ENCODE results near the gene ATP13A3.

The ATP13A3 gene

DNA sequence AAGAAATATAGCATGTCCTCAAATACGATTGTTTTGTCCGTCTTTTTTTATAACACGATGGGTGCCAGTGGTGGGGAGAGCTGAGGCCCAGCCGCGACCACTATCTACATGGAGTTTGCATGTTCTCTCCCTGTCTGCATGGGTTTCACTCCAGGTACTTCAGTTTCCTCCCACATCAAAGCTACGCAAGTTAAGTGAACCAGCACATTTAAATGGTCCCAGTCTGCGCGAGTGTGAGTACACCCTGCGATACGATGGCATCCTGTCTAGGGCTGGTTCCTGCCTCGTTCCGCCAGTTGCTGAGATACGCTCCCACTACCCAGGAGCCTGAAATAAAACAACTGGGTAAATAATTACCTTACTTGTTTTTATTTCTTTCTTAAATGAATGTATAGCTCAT, 40.6 kb downstream of the ATP13A3 start:
- no peak for DNase-seq

GRCh38 chr3:194443901-194444300, 42.9 kb downstream of the ATP13A3 start:
- DNase-seq: no peak

GRCh38 chr3:194440756-194441155, 46.0 kb downstream of the ATP13A3 start:
- DNase-seq: no peak

DNA sequence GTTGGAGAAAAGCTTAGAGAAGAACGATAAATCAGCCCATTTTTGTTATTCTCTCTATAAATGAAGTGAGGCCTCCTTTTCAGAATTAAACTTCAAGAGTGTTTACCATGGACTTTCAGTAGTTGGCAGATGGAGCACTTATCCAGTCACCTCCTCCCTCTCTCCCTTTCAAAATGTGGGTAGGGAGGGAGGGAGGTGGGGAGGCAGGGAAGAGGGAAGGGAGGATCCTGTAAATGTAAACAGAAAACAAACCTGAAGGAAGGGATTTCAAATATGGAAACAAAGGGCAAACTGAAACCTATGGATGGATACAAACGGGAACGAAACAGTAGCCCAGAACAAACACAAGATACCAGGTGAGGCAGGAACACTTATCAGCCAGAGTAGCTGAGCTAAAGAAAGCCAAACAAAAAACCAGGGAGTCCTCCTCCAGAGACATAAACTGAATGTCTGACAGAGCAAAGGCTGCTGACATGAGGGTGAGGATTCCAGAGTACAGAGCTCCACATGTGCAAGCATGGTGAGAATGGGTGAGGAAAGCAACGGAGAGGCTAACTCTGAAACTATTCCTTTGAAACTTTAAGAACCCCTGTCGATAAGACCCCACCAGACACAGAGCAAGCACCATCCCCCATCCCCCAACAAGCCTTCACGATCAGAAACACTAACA, 46.8 kb downstream of the ATP13A3 start:
- DNase-seq: no peak

DNA sequence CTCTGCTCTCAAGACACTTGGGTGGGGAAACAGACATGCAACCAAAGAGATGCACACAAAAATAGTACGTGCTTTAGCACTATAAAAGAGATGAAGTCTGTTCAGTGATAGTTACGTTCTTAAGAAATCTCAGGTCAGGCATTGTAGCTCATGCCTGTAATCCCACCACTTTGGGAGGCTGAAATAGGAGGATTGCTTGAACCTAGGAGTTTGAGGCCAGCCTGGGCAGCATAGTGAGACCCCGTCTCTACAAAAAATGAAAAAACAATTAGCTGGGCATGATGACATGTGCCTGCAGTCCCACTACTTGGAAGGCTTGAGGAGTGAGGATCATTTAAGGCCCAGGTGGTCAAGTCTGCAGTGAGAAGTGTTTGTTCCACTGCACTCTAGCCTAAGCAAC, 52.3 kb downstream of the ATP13A3 start:
- DNase-seq: no peak

GRCh38 chr3:194431554-194431953, 55.2 kb downstream of the ATP13A3 start:
- DNase-seq: no peak

- no peak for DNase-seq
Measured at GRCh38 chr3:194425399-194425798, 61.4 kb downstream of the ATP13A3 start.

GRCh38 chr3:194424953-194425352, 61.8 kb downstream of the ATP13A3 start:
- DNase-seq: no peak

- DNase-seq: no peak
Measured at GRCh38 chr3:194424373-194424772, 62.4 kb downstream of the ATP13A3 start.

DNA sequence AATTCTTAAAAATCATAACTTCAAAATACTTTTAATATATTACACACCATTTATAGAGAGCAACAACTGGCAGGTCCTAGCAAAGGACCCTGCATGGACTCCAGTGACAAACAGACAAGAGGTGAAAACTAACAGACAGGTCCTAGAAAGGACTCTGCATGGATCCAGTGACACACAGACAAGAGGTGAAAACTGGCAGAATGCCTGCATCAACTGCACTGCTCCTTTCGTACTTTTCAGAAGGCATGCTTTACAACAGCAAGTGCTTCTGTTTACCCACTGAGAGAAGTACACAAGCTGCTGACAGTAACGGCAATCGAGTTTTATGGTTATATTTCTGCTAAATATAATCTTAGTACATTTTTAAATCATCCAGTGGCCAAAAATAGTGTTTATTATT, 63.5 kb downstream of the ATP13A3 start:
- DNase-seq: no peak

DNA sequence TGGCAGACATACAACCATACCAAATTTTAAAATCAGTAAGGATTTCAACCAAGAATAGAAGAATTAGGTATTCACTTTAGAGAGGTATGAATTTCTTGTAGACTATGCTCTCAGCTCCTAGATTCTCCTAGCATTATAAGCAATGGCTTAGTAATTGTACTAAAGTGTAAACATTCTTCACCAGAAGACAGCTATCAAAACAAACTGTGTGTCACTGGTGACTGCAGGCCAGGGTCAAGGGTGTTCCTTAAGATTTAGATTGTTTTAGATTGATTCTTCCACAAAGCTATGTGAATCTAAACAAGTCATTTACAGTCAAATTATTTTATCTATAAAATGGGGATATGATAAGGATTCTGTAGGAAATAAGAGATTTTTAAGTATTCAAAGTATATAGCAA, 64.6 kb downstream of the ATP13A3 start:
- DNase-seq: no peak

GRCh38 chr3:194418671-194419070, 68.1 kb downstream of the ATP13A3 start:
- no peak for DNase-seq

DNA sequence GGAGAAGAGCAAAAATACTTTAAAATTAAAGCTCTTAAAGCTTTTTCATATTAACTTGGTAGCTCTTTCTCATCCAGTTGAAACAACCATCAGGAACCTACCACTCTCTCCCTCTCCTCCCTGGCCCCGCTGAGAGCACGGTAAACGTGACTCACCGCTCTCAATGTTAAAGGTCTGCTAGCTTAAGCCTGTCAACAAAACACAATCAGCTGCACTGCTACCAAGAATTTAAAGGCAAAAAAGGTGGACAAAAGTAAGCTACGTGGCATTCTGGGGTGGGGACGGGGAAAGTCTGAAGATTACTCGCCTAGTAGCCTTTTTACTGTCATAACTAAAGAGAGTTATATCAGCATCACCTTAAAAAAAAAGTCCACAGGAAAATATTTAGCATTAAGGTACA, 79.4 kb downstream of the ATP13A3 start:
- no peak for DNase-seq

- no peak for DNase-seq
Measured at GRCh38 chr3:194405766-194406165, 81.0 kb downstream of the ATP13A3 start.

DNA sequence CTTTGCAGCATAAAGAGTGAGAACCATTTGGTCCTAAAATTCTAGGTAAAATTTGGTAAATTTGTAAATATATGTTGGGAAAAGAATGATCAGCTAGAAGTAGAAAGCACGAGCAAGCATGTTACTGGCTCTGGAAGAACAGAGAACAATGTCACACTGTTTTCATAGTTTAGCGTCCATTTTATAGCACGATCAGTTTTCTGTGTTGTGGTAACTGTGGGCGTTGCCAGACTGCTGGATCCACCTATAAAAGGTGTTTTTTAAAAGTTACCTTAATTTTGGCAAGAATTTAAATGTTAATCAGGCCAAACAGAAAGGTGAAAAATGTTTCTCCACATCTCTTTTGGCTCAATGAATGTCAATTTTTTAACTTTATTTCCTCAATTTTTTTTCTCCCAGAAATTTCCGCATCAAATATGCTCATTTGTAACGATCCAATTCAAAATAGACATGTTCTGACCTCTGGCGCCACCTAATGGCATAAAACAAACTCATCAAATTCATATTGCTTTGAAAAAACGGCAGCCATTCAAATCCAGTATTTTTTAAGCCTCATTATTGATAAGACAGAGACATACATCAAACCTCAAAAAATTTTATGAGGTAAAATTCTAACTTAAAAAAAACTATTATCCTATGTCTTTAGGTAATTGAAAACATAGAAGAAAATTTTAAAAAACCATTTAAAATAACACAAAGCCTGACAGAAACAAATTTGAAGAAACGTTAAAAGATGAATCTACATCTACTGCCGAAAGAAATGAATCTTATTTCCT, 82.2 kb downstream of the ATP13A3 start:
- peak in 7 of 56 donors; percentile 7 to 67 (median 18) for DNase-seq

- peak in 9 of 56 donors; percentile 17 to 39 (median 23) for DNase-seq
Measured at GRCh38 chr3:194401868-194402329, 84.9 kb downstream of the ATP13A3 start.

- no peak for DNase-seq
Measured at GRCh38 chr3:194401346-194401745, 85.5 kb downstream of the ATP13A3 start.

GRCh38 chr3:194399874-194400411, 86.9 kb downstream of the ATP13A3 start:
- DNase-seq: no peak

DNA sequence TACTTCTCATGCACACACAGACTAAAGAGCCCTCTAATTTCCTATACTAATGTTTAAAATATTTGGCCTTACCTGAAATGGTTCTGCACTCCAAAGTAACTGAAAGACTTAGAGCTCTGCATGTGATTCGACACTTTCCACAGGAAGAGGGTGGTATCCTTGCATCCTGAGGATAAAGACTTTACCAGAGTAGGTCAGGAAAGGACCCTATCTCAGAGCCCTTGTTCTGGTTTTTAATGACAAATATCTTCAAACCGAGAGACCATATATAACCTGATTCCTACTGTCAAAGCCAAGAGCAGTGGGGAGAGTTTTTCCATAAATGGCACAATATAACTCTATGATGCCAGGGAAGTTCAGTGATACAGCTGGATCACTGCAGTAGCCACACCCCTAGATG, 87.6 kb downstream of the ATP13A3 start, which contains the start of gene GP5:
TSS of gene GP5 (minus strand) at position 101 of the 400 bp plus-strand sequence. CDS start 984 bp downstream, outside the sequence.
- DNase-seq: no peak

GRCh38 chr3:194397757-194398312, 89.0 kb downstream of the ATP13A3 start:
- DNase-seq: no peak

DNA sequence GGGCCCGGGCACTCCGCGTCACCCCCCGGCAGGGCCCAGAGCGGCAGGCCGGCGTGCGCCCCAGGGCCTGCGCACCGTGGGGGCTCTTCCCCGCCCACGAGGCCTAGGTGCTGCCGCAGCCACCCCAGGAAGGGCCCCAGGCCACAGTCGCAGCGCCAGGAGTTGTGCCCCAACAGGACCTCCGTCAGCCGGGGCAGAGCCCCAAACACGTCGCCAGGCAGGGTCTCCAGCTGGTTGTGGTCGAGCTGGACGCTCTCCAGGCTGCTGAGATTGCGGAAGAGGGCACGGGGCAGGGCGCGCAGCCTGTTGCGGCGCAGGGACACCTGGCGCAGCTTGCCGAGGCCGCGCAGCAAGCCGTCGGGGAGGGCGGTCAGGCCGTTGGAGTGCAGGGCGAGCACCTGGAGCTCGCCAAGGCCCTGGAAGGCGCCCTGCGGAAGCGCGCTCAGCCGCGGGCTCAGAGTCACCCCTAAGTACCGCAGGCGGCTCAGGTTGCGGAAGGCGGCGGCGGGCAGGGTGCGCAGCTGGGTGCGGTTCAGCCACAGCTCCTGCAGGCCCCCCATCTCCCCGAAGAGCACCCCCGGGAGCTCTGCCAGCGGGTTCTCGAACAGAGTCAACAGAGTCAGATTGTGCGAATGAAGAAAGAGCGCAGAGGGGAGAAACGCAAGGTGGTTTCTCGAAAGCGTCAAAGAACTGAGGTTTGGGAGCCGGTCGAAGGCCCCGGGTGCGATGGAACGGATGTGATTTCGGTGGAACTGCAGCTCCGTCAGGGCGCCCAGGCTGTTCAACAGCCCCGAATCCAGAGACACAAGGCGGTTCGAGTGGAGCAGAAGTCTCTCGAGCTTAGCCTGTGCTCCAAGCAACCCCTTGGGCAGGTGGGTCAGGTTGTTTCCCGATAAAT, 89.7 kb downstream of the ATP13A3 start:
- DNase-seq: no peak
